GM21723 (cell line): ENCODE results near the gene CPSF7.

ENCODE experiments used
- ATAC-seq: cut with Tn5 transposase; IDR thresholded peaks from one replicate; pipeline ENCODE4 v1.9.1; 2021; ENCODE audit warnings: mild to moderate bottlenecking, moderate library complexity; ENCODE audit not compliant: unreplicated experiment

The CPSF7 gene

DNA sequence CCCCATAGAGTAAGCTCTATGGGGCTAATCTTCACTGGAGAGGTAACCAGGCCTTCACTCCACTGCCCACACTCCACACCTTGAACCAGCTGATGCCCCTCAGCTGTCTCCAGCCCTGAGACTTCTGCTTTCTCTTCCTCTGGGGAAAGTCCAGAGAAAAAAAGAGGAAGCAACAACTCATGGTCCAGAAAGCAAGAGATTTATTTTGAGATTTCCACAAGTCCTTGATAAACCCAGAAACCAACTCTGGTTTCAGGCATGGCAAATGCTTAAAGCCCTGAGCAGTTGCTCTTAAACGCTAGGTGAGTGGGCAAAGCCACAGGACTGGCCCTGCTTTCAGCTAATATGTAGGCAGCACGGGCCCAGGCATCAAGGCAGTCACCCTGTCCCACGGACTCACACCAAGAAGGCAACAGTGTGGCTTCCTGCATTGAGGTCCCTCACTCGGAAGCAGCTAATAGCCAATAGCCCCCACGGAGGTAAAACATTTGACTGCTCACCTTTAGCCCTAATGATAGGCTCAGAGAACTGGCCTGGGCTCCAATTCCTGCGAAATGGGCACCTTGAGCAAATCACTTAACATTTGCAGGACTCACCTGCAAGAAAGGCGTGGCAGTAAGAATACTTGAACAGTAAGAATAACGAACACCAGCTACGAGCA, 72.4 kb downstream of the CPSF7 start:
- peak; percentile 39 for ATAC-seq

DNA sequence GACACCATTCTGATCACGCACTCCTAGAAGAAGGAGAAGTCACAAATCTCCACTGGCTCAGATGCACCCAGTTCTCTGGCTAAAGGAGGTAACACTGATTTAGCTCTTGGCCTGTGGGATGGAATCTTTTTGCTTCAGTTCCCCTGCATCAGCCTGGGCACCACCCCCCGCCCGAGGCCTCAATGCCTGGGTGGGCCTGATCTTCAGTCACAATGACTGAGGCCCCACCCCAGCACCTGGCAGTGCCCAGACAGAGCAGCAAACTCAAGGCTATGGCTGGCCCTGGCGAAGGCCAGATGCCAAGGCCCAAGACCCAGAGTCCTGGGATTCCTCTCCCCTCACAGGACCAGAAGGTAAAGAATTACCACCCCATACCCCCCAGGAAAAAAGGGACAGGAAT, 73.1 kb downstream of the CPSF7 start:
- no peak for ATAC-seq

DNA sequence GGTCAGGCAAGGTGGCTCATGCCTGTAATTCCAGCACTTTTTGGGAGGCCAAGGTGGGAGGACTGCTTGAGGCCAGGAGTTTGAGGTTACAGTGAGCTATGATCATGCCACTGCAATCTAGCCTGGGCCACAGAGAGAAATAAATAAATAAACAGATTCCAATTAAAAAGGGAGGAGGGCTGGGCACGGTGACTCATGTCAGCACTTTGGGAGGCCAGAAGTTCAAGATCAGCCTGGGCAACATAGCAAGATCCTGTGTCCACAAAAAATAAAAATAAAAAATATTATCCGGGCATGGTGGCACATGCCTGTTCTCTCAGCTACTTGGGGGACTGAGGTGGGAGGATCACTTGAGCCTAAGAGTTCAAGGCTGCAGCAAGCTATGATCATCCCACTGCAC, 75.6 kb downstream of the CPSF7 start:
- ATAC-seq = no peak

DNA sequence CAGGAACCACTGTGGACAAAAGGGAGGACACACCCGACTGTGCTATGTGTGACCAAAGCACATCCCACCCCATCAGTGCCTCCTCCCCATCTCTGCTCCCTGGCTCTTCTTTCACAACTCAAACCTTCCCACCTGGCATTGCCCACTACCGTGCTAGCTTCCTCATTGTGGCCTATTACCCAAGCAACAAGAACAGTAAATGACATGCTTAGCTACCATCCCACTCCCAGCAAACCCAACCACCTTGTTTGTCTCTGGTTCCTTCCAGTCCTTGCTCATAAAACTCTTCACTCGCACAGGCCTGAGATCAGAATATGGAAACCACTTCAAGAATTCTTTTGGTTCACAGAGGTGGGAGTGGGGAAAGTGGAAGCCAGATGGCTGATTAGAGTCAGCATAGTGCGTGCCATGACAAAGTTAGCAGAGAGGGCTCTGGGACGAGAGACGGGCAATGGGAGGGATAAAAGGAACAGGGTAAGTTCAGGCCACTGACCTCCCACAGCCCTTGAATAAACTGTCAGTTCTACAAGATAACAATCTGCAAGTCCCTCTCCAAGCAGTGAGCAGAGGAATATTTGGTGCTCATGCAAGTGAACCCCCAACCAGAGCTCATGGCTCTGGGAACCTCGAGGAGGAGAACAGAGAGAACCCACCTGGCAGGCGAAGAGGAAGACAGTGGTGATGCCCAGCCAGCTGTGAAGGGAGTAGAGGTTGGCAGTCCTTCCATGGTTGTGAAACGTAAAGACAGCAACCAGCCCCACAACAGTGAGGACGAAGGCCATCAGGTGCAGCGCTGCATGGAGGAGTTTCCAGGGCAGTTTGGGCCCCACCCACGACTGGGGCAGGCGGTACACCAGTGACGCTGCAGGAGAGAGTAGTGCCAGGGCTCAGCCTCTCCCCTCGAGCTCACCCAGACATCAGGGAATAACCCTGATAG, 76.4 kb downstream of the CPSF7 start:
- ATAC-seq = no peak
